DOHH2 (cell line): ENCODE measurements around the gene C4A.

Experiments
- H3F3A ChIP-seq: fragments of 200-600 bp; sonication (generic), shearing (Covaris generic); 2 replicates; pipeline ENCODE4 v1.6.0; 2016; ENCODE audit warnings: antibody characterized with exemption, mild to moderate bottlenecking; ENCODE audit not compliant: control insufficient read depth, insufficient read depth
- H3K27ac ChIP-seq: fragments of 200-600 bp; sonication (generic); 2 replicates; pipeline ENCODE4 v1.5.1; 2014; ENCODE audit warnings: low read depth, mild to moderate bottlenecking, low read length, moderate library complexity
- H3K27me3 ChIP-seq: fragments of 200-600 bp; sonication (generic); 2 replicates; pipeline ENCODE4 v1.6.1; 2014; ENCODE audit warnings: mild to moderate bottlenecking, low read length, mixed read lengths; ENCODE audit not compliant: control insufficient read depth
- H3K36me3 ChIP-seq: fragments of 200-600 bp; sonication (generic); 2 replicates; pipeline ENCODE4 v1.6.1; 2014; ENCODE audit warnings: mild to moderate bottlenecking, low read length, moderate library complexity, mixed read lengths; ENCODE audit not compliant: control insufficient read depth
- H3K4me1 ChIP-seq: fragments of 200-600 bp; sonication (generic); 2 replicates; pipeline ENCODE4 v1.6.1; 2014; ENCODE audit warnings: mild to moderate bottlenecking, low read length, mixed read lengths; ENCODE audit not compliant: control insufficient read depth
- H3K4me2 ChIP-seq: fragments of 200-600 bp; sonication (generic); 2 replicates; pipeline ENCODE4 v1.6.0; 2014; ENCODE audit warnings: mild to moderate bottlenecking, low read length, moderate library complexity
- H3K4me3 ChIP-seq: fragments of 200-600 bp; sonication (generic); 2 replicates; pipeline ENCODE4 v1.5.1; 2014; ENCODE audit warnings: mild to moderate bottlenecking, low read length, mixed read lengths
- H3K79me2 ChIP-seq: fragments of 200-600 bp; sonication (generic); 2 replicates; pipeline ENCODE4 v1.6.1; 2014; ENCODE audit warnings: mild to moderate bottlenecking, low read length, mixed read lengths; ENCODE audit not compliant: control insufficient read depth
- H3K9me2 ChIP-seq: fragments of 200-600 bp; sonication (generic); replicated peaks from 2 replicates; pipeline ENCODE4 v1.6.1; 2014; ENCODE audit warnings: mild to moderate bottlenecking, low read length, mixed read lengths; ENCODE audit not compliant: control insufficient read depth
- H3K9me3 ChIP-seq: fragments of 200-600 bp; sonication (generic); 2 replicates; pipeline ENCODE4 v1.6.1; 2014; ENCODE audit warnings: antibody characterized with exemption, low read length, mixed read lengths; ENCODE audit not compliant: control insufficient read depth, insufficient read depth
- H4K20me1 ChIP-seq: fragments of 200-600 bp; sonication (generic); 2 replicates; pipeline ENCODE4 v1.6.0; 2014; ENCODE audit warnings: low read depth, mild to moderate bottlenecking, antibody characterized with exemption, low read length, moderate library complexity; ENCODE audit not compliant: control insufficient read depth, insufficient read depth
- EZH2phosphoT487 ChIP-seq: fragments of 200-600 bp; sonication (generic); IDR thresholded peaks from 2 replicates; pipeline ENCODE4 v1.6.1; 2017; ENCODE audit warnings: borderline replicate concordance, mild to moderate bottlenecking, antibody characterized with exemption, low read length, moderate library complexity, mixed read lengths
- TF ChIP-seq, protein P1 (sequence below): fragments of 200-600 bp; sonication (generic); IDR thresholded peaks from one replicate; pipeline ENCODE4 v1.5.1; 2014; ENCODE audit warnings: antibody characterized with exemption, mild to moderate bottlenecking, low read depth, low read length; ENCODE audit not compliant: poor library complexity, severe bottlenecking

Gene C4A

DNA sequence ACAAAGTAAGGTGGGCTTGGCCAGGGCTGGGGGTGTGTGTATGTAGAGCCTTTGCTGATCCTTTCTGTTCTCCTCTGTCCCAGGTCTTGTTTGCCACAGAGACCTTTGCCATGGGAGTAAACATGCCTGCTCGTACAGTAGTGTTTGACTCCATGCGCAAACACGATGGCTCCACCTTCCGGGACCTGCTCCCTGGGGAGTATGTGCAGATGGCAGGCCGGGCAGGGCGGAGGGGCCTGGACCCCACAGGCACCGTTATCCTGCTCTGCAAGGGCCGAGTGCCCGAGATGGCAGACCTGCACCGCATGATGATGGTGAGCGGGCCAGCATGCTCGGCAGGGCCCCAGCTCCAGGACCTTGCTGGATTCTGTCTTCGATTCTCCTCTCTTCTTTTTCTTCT lies 16.2 kb upstream of the C4A start:
- Histone ChIP-seq H3K4me1 (peaks cover 10% of the 10 kb centered on the region), H3F3A (no peaks in the 10 kb centered on the region), H3K36me3 (peaks cover 96% of the 10 kb centered on the region), H3K27me3 (no peaks in the 10 kb centered on the region), H3K9me3 (no peaks in the 10 kb centered on the region), H3K4me3 (no peak overlapping the region), H4K20me1 (no peaks in the 10 kb centered on the region), H3K27ac (no peak overlapping the region), H3K79me2 (peaks cover 12% of the 10 kb centered on the region), H3K4me2 (no peak overlapping the region), H3K9me2 (no peaks in the 10 kb centered on the region)
- TF ChIP-seq, protein P1, sequence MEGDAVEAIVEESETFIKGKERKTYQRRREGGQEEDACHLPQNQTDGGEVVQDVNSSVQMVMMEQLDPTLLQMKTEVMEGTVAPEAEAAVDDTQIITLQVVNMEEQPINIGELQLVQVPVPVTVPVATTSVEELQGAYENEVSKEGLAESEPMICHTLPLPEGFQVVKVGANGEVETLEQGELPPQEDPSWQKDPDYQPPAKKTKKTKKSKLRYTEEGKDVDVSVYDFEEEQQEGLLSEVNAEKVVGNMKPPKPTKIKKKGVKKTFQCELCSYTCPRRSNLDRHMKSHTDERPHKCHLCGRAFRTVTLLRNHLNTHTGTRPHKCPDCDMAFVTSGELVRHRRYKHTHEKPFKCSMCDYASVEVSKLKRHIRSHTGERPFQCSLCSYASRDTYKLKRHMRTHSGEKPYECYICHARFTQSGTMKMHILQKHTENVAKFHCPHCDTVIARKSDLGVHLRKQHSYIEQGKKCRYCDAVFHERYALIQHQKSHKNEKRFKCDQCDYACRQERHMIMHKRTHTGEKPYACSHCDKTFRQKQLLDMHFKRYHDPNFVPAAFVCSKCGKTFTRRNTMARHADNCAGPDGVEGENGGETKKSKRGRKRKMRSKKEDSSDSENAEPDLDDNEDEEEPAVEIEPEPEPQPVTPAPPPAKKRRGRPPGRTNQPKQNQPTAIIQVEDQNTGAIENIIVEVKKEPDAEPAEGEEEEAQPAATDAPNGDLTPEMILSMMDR = no peak
- TF ChIP-seq EZH2phosphoT487 = no peak

DNA sequence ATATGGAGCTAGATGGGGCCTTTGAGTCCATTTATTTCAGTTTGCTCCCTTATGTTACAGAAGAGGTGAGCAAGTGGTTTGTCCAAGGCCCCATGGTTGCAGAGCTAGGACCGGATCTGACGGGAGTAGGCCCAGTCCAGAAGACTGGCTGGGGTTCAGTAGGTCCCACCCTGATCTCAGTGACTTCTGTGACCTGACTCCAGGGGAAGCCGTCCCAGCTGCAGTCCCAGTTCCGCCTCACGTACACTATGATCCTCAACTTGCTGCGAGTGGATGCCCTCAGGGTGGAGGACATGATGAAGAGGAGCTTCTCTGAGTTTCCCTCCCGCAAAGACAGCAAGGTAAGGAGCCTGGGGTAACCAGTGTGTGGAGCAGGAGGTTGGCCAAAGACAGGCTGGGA lies 15.4 kb upstream of the C4A start:
- no peaks in the 10 kb centered on the region for H3K27me3 ChIP-seq
- H4K20me1 ChIP-seq = no peaks in the 10 kb centered on the region
- no peak overlapping the region for H3K4me2 ChIP-seq
- peaks cover 96% of the 10 kb centered on the region for H3K36me3 ChIP-seq
- peaks cover 18% of the 10 kb centered on the region for H3K79me2 ChIP-seq
- H3F3A ChIP-seq = no peaks in the 10 kb centered on the region
- TF ChIP-seq, protein P1 = no peak
- TF ChIP-seq EZH2phosphoT487 = no peak
- H3K9me3 ChIP-seq = no peaks in the 10 kb centered on the region
- no peak overlapping the region for H3K4me3 ChIP-seq
- no peak overlapping the region for H3K27ac ChIP-seq
- H3K4me1 ChIP-seq = peaks cover 17% of the 10 kb centered on the region
- H3K9me2 ChIP-seq = no peaks in the 10 kb centered on the region

DNA sequence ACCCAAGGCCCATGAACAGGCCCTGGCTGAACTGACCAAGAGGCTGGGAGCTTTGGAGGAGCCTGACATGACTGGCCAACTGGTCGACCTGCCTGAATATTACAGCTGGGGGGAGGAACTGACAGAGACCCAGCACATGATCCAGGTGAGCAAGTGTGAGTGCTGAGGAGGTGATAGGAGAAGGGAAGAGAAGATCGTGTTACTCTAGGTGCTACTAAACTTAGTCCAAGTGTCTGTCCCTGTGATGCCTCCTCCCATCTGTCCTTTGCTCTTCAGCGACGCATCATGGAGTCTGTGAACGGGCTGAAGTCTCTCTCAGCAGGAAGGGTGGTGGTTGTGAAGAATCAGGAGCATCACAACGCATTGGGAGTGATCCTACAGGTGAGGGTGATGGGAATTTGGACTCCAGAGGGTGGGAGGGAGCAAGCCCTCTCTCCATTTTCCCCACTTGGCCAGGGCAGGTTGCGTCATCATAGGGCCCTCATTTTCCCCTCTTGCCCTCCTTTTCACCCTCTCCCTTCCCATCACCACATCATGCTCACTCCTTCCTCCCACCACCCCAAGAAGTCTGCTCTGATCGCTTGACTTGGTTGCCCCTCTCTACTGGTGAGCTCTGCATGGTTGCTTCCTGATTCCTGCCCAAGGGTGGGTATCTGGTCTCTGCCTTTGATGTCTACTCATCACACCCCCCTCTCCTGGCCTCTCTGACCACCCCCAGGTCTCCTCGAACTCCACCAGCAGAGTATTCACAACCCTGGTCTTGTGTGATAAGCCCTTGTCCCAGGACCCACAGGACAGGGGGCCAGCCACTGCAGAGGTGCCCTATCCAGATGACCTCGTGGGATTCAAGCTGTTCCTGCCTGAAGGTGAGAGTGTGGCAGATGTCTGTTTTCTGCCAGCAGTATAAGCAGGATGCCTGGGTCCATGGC lies 14.6 kb upstream of the C4A start:
- peaks cover 17% of the 10 kb centered on the region for H3K4me1 ChIP-seq
- no peak for TF ChIP-seq EZH2phosphoT487
- TF ChIP-seq, protein P1 = no peak
- no peaks in the 10 kb centered on the region for H3K9me2 ChIP-seq
- H3K27me3 ChIP-seq = no peaks in the 10 kb centered on the region
- no peaks in the 10 kb centered on the region for H3F3A ChIP-seq
- H3K36me3 ChIP-seq = peaks cover 90% of the 10 kb centered on the region
- peaks cover 21% of the 10 kb centered on the region for H3K79me2 ChIP-seq
- no peaks in the 10 kb centered on the region for H3K9me3 ChIP-seq
- no peak overlapping the region for H3K27ac ChIP-seq
- no peaks in the 10 kb centered on the region for H4K20me1 ChIP-seq
- no peak overlapping the region for H3K4me3 ChIP-seq
- H3K4me2 ChIP-seq = no peak overlapping the region
